HepG2 (cell line): ENCODE results near the gene CCDC82. TPM values are rescaled to one million over a fixed set of nuclear protein-coding genes. Genes with fewer than 3 reads are reported as not detected.
A peak's percentile ranks its signal among the peaks of the same experiment; 100 is the strongest.

ENCODE experiments used
- AFF4 ChIP-seq: sonication (generic); formaldehyde crosslinking; IDR thresholded peaks from 2 replicates; pipeline ENCODE4 v1.4.0; 2020; ENCODE audit warnings: missing genetic modification reagents
- DPF2 ChIP-seq: sonication (generic); formaldehyde crosslinking; IDR thresholded peaks from 2 replicates; pipeline ENCODE4 v1.4.0; 2020; ENCODE audit warnings: mild to moderate bottlenecking, low read depth, missing genetic modification reagents, borderline replicate concordance
- ETV5 ChIP-seq: IDR thresholded peaks from 2 replicates; pipeline ENCODE4 v1.6.1; 2018; ENCODE audit warnings: missing biosample characterization, missing genetic modification reagents, inconsistent platforms, borderline replicate concordance
- GATAD1 ChIP-seq: IDR thresholded peaks from 2 replicates; pipeline ENCODE4 v1.6.1; 2016; ENCODE audit warnings: missing genetic modification reagents, missing compliant biosample characterization
- GMEB2 ChIP-seq: IDR thresholded peaks from 2 replicates; pipeline ENCODE4 v1.6.1; 2016; ENCODE audit warnings: missing biosample characterization, missing genetic modification reagents, low read depth
- HNRNPH1 ChIP-seq: fragments of 200-400 bp; formaldehyde crosslinking; optimal IDR thresholded peaks from 2 replicates; pipeline ENCODE3; 2017; ENCODE audit warnings: mild to moderate bottlenecking, low read depth, low read length
- MZF1 ChIP-seq: sonication (generic); formaldehyde crosslinking; IDR thresholded peaks from 2 replicates; pipeline ENCODE4 v1.8.1; 2023; ENCODE audit warnings: mild to moderate bottlenecking, missing genetic modification reagents, borderline replicate concordance
- ONECUT2 ChIP-seq: sonication (generic); formaldehyde crosslinking; IDR thresholded peaks from 2 replicates; pipeline ENCODE4 v1.4.0; 2020; ENCODE audit warnings: missing genetic modification reagents
- RFX1 ChIP-seq: fragments of 450-650 bp; IDR thresholded peaks from 2 replicates; pipeline ENCODE4 v1.6.1; 2017
- TCF12 ChIP-seq, 2 experiments: fragments of 450-650 bp in 1 of 2; sonication (generic) in 1 of 2; formaldehyde crosslinking in 1 of 2; IDR thresholded peaks; 2 replicates each; pipeline versions ENCODE4 v1.6.1 to v1.8.0; 2017 to 2022; ENCODE audit warnings: antibody characterized with exemption in 1 of 2, mild to moderate bottlenecking in 1 of 2, missing genetic modification reagents in 1 of 2, moderate library complexity in 1 of 2
- ZBTB42 ChIP-seq: sonication (generic); formaldehyde crosslinking; IDR thresholded peaks from 2 replicates; pipeline ENCODE4 v1.5.0; 2020; ENCODE audit warnings: mild to moderate bottlenecking, missing genetic modification reagents
- ZNF234 ChIP-seq: sonication (generic); formaldehyde crosslinking; conservative IDR thresholded peaks from 2 replicates; pipeline ENCODE4 v1.5.1; 2020; ENCODE audit warnings: mild to moderate bottlenecking, missing genetic modification reagents
- ZNF432 ChIP-seq: sonication (generic); formaldehyde crosslinking; IDR thresholded peaks from 2 replicates; pipeline ENCODE4 v1.5.0; 2020; ENCODE audit warnings: missing genetic modification reagents, mild to moderate bottlenecking, borderline replicate concordance
- ZNF7 ChIP-seq: IDR thresholded peaks from 2 replicates; pipeline ENCODE4 v1.6.1; 2016; ENCODE audit warnings: missing biosample characterization, missing genetic modification reagents
- polyA plus RNA-seq, 8 experiments: library from polyadenylated mRNA; depleted of rRNA in 3 of 8; stranded (reverse) in 7 of 8; unstranded in 1 of 8; fragments of >200 nt; fragmentation: Illumina TruSeq in 4 of 8; extraction: Trizol in 4 of 8; gene quantifications; 2 replicates each; pipeline versions ENCODE4 v1.2.1 to v1.2.3, GENCODE V29; 2011 to 2016; ENCODE audit warnings: low read depth in 4 of 8, missing spikeins in 1 of 8, mixed read lengths in 1 of 8; ENCODE audit not compliant: insufficient read depth in 1 of 8
- total RNA-seq, 5 experiments: library from RNA; depleted of rRNA; stranded (reverse); fragments of >200 nt; fragmentation: Illumina TruSeq; extraction: Trizol; gene quantifications; 2 replicates each; pipeline ENCODE4 v1.2.3, GENCODE V29; 2016; ENCODE audit warnings: low read depth in 1 of 5

The CCDC82 gene
- total and polyA plus RNA-seq, 2 of the 13 experiments (the other 11 are each of a cell fraction or from before 2014, with no cell fraction given) = 19.7 to 25.7 TPM

- TF ChIP-seq DPF2 (CRISPR knock-in tag) = no peak
- TF ChIP-seq HNRNPH1 = no peak
- no peak; the same call in 1 of the 2 replicates for TF ChIP-seq ETV5 (CRISPR knock-in tag)
- TF ChIP-seq ONECUT2 (CRISPR knock-in tag) = no peak
- no peak for TF ChIP-seq GMEB2 (CRISPR knock-in tag)
- no peak for TF ChIP-seq RFX1
- TF ChIP-seq AFF4 (CRISPR knock-in tag) = 0 out of 2 replicates have a peak, but pooled peaks have one; percentile 19
- no peak for TF ChIP-seq GATAD1 (CRISPR knock-in tag)
- no peak for TF ChIP-seq ZBTB42 (CRISPR knock-in tag)
- no peak for TF ChIP-seq ZNF234 (CRISPR knock-in tag)
- no peak for TF ChIP-seq TCF12 (IDR thresholded peaks at IDR 0.05)
- TF ChIP-seq TCF12 (CRISPR knock-in tag; IDR thresholded peaks at IDR 0.05) = no peak
- no peak for TF ChIP-seq ZNF432 (CRISPR knock-in tag)
- TF ChIP-seq MZF1 (CRISPR knock-in tag) = no peak
- TF ChIP-seq ZNF7 (CRISPR knock-in tag) = 0 out of 2 replicates have a peak, but pooled peaks have one; percentile 36
Measured at GRCh38 chr11:96341211-96342013, 48.3 kb downstream of the CCDC82 start (continued).
